H1 (cell line): ENCODE measurements around the gene AMER2. TPM values are rescaled to one million over a fixed set of nuclear protein-coding genes. Genes with fewer than 3 reads are reported as not detected.

Source experiments
- GTF2F1 ChIP-seq: IDR thresholded peaks from 2 replicates; pipeline ENCODE4 v1.6.1; 2012; ENCODE audit warnings: low read depth, low read length, improper control_type of control experiment, borderline replicate concordance
- JUN ChIP-seq: IDR thresholded peaks from 2 replicates; pipeline ENCODE4 v1.6.1; 2011; ENCODE audit warnings: low read depth, mild to moderate bottlenecking, improper control_type of control experiment, low read length
- RAD21 ChIP-seq, 2 experiments: IDR thresholded peaks in 1 of 2; conservative IDR thresholded peaks in 1 of 2; 2 replicates each; pipeline ENCODE4 v1.6.1; 2011; ENCODE audit warnings: low read depth in 2 of 2, low read length in 2 of 2, improper control_type of control experiment in 1 of 2, inconsistent platforms in 1 of 2, mild to moderate bottlenecking in 1 of 2, moderate library complexity in 1 of 2
- SRF ChIP-seq: IDR thresholded peaks from 2 replicates; pipeline ENCODE4 v1.6.1; 2011; ENCODE audit warnings: mild to moderate bottlenecking, low read depth, low read length, moderate library complexity
- polyA plus RNA-seq, 7 experiments: library from polyadenylated mRNA; depleted of rRNA in 3 of 7; stranded (reverse) in 5 of 7; unstranded in 2 of 7; fragments of >200 nt in 5 of 7; fragments of 200-250 nt in 2 of 7; gene quantifications; 1 replicate in 5 of 7; 2 replicates in 1 of 7; 4 replicates in 1 of 7; pipeline versions ENCODE4 v1.2.1 to v1.2.3, GENCODE V29; 2011 to 2013; ENCODE audit warnings: missing spikeins in 2 of 7, mixed read lengths in 2 of 7
- total RNA-seq: library from RNA; stranded (reverse); fragmentation: NEBNext Ultra II Directional; extraction: Animal tissue kit (Norgen Biotek cat#: 25700); gene quantifications from 2 replicates; pipeline ENCODE4 v1.2.1, GENCODE V29; 2021

Gene AMER2
- total and polyA plus RNA-seq, 2 of the 8 experiments (the other 6 are each of a cell fraction or from before 2014, with no cell fraction given), result 0.14 to 0.50 TPM

GRCh38 chr13:25192936-25193335, 20.8 kb upstream of the AMER2 start (continued):
- TF ChIP-seq JUN, result no peak
- TF ChIP-seq GTF2F1, result no peak
- no peak for TF ChIP-seq SRF
- no peak for TF ChIP-seq RAD21 (IDR thresholded peaks at IDR 0.05 in 1 of 2, conservative IDR thresholded peaks at IDR 0.05 in 1 of 2; ENCODE audit: low read depth in 2 of 2, low read length in 2 of 2)
